ENCODE data around the gene CNGB1.
"Not testable (repeated sequence)": the region's sequence is repeated elsewhere in the genome, so short reads cannot be mapped to it uniquely, and the experiment has no call there.

CNGB1 gene

DNA sequence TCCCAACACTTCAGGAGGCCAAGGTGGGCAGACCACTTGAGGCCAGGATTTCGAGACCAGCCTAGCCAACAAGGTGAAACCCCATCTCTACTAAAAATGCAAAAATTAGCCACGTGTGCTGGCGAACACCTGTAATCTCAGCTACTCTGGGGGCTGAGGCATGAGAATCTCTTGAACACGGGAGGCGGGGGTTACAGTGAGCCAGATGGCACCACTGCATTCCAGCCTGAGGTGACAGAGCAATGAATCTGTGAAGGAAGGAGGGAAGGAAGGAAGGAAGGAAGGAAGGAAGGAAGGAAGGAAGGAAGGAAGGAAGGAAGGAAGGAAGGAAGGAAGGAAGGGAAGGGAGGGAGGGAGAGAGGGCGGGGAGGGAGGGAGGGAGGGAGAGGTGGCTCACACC is 124.0 kb downstream of the CNGB1 start:
- DNase-seq, result not testable (repeated sequence)

DNA sequence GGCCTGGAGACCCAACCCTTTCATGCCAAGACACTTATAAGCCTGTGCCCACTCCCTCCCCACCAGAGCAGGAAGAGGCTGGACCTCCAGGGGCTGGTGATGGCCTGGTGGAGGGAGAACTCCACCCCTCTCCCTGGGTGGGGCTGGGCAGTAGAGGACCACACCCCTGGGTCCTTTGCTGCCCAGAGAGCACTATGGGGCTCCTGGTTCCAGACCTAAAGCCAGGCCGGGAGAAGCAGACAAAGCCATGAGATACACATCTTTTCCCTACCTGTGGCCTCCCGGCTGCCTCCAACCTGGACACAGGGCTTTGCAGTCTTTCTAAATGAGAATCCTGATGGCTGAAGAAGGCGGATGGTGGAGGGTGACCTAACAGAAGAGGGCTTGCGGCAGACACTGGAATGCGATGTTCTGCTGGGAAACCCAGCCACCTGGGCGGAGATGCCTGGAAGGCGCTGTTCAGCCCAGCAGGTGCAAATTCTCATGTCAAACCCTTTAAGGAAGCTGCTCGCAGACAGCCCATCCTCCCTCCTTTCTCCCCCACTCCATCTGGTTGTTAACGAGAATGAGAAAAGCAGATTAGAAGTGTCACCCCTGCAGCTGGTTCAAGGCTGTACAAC is 124.7 kb downstream of the CNGB1 start:
- DNase-seq, result no peak

- DNase-seq, result no peak
These were observed 125.8 kb downstream of the CNGB1 start for GRCh38 chr16:57845115-57845514.

- no peak for DNase-seq
These were observed 126.4 kb downstream of the CNGB1 start for GRCh38 chr16:57844416-57845030.

GRCh38 chr16:57843400-57843799 is 127.5 kb downstream of the CNGB1 start:
- no peak for DNase-seq

- DNase-seq, result no peak
These were observed 128.3 kb downstream of the CNGB1 start for GRCh38 chr16:57842601-57843000.

DNA sequence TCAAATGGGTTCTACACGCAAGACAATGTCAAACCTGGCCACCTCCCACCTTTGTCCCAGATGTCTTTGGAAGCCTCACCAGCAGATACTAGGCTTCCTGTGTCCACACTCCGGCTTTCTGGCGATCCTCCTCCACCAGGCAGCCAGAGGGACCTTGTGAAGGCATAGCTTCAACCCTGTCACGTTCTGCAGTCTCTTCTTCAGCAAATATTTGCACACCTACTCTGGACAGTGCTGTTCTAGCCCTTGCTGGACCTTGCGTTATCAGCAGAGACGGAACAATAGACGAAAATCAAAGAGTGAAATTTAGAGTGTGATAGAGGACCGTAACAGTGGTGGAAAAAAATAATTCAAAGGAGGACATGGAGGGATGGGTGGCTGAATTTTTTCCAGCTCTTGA is 130.1 kb downstream of the CNGB1 start:
- DNase-seq, result no peak

DNA sequence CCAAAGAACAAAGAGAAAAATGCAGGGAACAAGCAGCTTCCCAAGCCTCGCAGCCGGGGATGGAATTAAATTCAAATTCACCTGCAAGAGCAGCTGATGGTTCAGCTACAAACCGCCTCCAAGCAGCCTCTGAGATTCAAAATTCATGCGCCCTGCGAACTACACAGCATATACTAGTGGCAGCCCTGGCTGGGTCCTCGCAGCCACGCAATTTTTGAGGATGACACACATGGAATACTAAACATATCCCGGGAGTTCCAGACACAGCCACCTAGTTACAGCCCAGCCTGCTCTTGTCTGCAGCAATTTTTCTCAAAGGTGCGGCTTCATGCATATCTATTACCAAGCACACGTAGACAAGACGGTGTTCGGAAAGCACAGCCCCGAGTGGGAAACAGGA is 132.8 kb downstream of the CNGB1 start:
- DNase-seq, result no peak

GRCh38 chr16:57837305-57838125 is 133.4 kb downstream of the CNGB1 start:
- no peak for DNase-seq

GRCh38 chr16:57835439-57835838 is 135.5 kb downstream of the CNGB1 start:
- DNase-seq, result peak; percentile 68

GRCh38 chr16:57834936-57835335 is 136.0 kb downstream of the CNGB1 start:
- DNase-seq, result peak; percentile 5

All from HCEC 1CT (cell line).